NCI-H748 (cell line): Measurements from ENCODE around the gene GSPT1.
"Not testable (repeated sequence)": the region's sequence is repeated elsewhere in the genome, so short reads cannot be mapped to it uniquely, and the experiment has no call there.

Experiments
- DNase-seq: peaks from one replicate; lab custom pipeline; 2025; ENCODE audit not compliant: unreplicated experiment; lab: John Stamatoyannopoulos, UW

Gene GSPT1

DNA sequence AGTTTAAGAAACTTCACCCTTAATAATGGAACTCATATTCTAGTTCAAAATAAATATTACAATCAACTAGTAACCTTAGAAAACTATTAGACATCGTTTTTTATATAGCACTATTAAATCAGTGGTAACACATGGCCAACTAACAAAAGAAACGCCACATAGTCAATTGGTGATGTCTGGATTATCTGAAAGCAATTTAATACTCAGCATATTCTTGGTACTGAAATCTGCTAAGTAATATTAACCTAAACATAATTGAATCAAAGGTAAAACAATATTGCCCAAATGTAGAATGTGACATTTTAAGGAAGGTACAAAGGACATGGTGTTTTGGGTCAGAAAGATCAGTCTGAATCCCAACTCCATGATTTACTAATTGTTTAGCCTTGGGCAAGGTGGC lies 53.3 kb downstream of the GSPT1 start:
- no peak for DNase-seq

DNA sequence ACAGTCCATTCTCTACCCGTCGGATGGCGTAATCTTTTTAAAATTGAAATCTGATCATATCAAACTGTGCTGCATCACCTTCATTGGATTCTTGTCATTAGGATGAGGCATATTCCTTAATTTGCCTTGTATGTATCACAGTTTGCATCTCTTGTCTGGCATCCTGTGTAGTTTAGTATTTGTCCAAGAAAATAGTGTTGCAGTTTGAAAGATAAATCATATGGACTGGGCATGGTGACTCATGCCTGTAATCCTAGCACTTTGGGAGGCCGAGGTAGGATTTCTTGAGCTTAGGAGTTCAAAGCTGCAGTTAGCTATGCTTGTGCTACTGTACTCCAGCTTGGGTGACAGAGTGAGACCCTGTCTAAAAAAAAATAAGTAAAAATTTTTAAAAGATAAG lies 58.6 kb downstream of the GSPT1 start:
- no peak for DNase-seq

DNA sequence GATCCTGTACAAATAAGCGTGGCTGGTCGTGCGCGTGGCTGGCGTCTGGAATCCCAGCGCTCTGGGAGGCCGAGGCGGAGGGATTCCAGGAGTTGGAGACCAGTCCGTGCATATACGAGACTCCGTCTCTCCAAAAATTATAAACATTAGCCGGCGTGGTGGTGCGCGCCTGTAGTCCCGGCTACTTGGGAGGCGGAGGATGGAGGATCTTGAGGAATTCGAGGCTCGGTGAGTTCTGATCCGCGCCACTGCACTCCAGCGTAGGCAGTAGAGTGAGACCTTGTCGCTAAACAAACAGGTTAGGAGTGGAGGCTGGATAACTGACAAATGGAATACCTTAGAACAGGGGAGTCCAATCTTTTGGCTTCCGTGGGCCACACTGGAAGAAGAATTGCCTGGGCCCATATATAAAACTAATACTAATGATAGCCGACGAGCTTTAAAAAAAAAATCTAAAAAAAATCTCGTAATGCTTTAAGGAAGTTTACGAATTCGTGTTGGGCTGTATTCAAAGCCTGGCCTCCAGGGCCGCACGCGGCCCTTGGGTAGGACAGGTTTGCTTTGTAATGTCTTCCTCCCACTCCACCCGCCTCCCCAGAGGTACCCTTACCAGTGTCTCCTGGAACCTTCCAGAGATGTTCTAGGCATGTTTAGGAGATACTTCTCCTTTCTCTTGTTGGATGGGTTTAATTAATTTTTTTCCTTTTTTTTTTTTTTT lies 63.5 kb downstream of the GSPT1 start:
- no peak for DNase-seq

DNA sequence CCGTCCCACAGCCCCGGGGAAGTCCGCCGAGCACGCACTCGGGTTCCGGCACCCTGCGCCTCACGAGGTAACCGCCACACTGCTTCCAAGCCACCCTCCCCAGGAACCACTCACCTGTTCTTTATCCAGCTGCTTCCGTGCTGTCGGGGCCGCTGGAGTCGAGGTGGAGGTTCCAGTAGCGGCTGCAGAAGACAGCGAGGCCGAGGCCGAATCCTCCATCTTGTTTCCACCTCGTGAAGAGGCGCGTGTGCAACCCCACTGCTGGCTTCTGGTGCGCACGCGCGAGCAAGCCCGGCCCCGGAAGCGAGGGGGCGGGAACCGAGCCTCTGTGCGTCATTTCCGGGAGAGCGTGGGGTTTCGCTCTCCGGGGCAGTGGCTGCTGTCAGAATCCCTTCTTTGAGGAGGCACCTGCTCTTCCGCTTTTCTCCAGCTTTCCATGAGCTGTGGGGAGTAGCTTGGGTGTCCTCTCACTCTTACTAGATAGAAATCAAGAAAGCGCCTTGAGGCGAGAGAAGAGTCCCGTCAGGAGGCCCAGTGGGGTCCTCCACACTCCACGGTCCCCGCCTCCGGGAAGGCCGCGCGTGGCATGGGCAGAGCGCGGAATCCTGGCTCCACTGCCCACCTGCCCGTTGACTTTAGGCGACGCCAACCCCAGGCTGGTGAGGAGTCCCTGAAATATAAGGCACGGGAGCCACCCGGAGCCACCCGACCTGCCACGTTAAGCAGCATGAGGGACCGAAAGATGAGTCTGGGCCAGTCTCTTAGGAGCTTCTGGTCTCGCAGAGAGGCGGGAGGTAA lies 64.3 kb downstream of the GSPT1 start, which contains the start of gene RSL1D1:
Gene RSL1D1, minus strand, starts transcription at position 249 of the 798 bp plus-strand sequence. Its CDS starts 30 bp downstream, at position 219.
- peak; percentile 83 for DNase-seq

DNA sequence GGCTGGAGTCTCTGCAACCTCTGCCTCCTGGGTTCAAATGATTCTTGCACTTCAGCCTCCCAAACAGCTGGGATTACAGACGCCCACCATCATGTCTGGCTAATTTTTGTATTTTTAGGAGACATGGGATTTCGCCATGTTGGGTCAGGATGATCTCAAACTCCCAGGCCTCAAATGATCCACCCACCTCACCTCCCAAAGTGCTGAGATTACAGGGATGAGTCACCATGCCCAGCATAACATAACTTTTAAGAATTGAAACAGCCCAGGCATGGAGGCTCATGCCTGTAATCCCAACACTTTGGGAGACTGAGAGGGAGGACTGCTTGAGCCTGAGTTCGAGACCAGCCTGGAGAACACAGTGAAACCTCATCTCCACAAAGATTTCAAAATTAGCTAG lies 66.9 kb downstream of the GSPT1 start:
- DNase-seq = no peak

DNA sequence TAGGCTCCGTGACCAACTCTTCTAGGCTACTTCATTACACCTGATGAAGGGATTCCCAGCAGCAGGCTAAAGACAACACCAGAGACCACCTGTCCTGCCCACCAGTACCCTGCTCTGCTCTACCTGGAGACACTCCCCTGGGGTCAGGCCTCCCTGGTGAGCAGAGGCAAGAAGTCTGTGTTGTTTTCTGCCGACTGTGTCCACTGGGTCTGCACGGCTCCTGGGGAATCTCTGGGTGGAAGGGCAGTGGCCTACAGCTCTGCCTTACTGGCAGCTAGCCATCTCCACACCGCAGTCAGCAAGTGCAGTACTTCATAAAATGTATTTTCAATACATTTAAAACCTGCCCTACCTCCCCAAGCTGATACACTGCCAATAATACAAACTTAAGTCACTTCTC lies 71.3 kb downstream of the GSPT1 start:
- DNase-seq = no peak

DNA sequence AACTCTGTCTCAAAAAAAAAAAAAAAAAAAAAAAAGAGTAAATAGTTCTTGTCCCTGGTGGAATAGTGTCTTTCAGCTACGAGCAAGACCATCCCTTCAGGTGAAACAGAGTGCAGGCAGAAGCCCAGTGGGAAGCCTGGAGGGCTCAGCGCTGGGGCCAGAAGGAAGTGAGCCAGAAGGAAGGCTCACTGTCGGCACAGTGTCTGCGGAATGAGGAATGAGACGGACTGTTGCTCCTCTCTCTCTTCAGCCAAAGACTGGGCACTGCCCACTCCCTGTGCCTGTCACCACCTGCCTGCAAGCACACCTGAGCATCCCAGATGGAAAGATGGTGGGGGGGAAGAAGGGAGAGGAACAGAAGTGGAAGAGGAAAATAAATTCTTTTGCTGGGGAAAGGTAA lies 71.9 kb downstream of the GSPT1 start:
- no peak for DNase-seq

DNA sequence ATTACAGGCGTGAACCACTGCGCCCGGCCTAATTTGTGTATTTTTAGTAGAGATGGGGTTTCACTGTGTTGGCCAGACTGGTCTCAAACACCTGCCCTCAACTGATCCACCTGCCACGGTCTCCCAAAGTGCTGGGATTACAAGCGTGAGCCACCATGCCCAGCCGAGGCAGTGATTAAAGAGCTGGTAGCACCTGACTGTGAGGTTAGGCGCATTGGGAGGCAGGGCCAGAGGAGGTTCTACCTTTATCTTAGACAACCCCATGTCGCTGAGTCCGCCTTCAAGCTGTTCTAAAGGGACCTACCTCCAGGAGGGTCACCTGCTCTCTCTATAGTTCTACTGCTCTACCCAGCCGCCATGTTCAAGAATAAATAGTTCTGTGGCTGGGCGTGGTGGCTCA lies 72.5 kb downstream of the GSPT1 start:
- DNase-seq = no peak

DNA sequence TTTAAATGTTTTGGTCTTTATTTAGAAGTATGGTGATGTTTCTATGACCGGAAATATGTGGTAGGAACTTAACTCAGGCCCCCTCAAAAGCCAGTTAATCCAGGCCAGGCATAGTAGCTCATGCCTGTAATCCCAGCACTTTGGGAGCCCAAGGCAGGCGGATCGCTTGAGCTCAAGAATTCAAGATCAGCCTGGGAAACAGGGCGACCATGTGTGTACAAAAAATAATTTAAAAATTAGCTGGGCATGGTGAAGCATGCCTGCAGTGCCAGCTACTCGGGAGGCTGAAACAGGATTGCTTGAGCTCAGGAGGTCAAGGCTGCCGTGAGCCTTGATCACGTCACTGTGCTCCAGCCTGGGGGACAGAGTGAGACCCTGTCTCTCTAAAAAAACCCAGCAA lies 74.7 kb downstream of the GSPT1 start:
- no peak for DNase-seq

DNA sequence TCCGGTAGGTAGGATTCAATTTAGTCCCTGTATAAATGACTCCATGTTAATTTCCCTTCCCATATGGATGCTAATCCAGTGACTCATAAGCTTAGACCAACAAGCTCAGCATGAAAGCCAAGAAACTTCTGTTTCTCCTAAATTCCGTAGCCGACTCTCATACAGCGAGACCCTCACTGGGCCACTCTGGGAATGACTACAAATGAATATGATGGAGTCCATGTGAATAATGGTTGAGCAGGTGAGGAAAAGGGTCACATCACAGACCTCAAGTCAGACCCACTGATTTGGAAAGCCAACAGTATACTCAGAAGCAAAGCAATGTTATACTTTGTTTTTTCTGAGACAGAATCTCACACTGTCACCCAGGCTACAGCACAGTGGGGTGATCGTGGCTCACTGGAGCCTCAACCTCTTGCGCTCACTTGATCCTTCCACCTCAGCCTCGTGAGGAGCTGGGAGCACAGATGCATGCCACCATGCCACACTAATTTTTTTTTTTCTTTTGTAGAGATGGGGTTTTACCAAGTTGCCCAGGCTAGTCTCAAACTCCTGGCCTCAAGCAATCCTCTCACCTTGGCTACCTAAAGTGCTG lies 79.0 kb downstream of the GSPT1 start:
- DNase-seq = no peak

DNA sequence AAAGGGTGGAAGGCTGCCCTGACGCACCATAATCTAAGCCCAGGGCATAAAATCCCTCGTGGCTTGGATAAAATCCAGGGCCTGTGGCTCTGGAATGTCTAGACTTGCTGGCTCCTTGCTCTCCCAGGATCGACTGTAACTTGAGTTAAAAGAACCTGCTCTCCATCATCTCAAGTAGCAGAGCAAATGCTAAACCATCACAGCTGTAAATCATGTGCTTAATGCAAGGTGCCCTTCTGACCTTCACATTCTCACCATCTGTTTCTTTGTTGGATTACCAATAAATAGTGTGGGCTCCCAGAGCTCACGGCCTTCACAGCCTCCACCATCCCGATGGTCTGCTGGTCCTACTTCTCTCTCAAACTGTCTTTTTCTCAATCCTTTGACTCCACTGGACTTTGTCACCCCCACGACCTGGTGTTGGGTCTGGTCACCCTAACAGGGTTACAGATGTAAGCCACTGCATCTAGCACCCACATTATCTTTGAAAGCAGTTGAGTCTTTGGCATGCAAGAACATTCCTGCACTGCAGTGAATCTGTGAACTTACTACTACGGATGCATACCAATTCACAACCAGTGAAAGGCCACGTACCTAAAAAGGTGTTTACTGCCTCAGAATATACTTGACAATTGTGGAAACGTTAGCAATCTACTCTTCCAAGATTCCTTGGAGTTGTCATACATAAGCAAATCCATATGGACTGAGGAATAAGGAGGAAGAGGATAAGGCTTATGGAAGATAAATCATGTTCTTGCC lies 79.7 kb downstream of the GSPT1 start:
- DNase-seq = no peak

DNA sequence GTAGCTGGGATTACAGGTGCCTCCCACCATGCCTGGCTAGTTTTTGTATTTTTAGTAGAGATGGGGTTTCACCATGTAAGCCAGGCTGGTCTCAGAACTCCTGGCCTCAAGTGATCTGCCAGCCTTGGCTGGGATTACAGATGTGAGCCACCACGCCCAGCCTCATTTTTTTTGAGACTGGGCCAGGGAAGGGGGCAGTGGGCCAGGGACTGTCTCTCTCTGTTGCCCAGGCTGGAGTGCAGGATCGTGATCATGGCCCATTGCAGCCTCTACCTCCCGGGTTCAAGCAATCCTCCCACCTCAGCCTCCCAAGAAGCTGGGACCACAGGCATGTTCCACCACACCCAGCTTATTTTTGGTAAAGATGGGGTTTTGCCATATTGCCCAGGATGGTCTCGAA lies 80.4 kb downstream of the GSPT1 start:
- no peak for DNase-seq

DNA sequence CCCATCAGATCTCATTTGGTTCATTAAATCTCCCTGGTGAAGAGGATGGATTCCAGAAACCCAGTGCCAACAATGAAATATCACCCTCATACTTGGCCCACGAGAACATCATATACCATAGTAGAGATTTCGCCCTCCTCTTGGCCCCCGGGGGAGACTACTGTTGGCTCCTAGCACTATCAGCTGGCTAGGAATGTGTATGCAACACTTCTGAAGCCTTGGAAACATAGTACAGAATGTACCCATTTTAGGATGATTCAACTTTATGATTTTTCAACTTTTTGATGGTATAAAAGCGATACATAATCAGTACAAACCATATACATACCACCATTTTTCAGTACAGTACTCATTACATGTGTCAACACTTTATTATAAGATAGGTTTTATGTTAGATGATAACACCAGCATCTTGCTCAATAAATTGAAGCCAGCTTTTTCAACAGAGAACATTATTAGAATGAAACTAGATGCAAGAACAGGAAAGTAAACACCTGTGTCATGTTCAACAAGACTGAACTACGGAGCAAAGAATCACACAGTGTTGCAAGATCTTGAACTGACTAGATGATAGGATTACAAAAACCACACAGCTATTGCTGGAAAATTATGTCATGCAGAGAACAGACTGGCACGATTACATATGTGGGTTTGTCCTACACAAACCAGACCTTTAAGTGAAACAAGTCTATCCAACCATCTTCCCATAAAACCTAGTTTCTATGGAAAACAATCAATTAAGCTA lies 81.6 kb downstream of the GSPT1 start:
- no peak for DNase-seq

DNA sequence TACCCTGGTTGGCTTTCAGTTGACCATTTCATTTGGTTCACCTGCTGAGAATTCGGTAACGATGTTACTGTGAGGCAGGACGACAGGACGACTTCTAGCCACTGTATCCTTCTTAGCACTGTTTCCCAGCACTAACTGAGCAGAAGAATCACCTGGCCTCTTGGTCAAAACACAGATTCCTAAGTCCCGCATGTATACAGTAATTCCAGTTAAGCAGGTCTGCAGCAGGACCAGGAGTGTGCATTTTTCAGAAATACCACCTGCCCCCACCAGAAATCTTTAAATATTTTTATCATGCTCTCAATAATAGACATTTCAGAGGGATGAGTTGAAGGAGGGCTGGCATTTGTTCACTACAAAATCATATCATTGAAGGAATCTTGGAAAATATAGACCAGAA lies 87.1 kb downstream of the GSPT1 start:
- DNase-seq = no peak

DNA sequence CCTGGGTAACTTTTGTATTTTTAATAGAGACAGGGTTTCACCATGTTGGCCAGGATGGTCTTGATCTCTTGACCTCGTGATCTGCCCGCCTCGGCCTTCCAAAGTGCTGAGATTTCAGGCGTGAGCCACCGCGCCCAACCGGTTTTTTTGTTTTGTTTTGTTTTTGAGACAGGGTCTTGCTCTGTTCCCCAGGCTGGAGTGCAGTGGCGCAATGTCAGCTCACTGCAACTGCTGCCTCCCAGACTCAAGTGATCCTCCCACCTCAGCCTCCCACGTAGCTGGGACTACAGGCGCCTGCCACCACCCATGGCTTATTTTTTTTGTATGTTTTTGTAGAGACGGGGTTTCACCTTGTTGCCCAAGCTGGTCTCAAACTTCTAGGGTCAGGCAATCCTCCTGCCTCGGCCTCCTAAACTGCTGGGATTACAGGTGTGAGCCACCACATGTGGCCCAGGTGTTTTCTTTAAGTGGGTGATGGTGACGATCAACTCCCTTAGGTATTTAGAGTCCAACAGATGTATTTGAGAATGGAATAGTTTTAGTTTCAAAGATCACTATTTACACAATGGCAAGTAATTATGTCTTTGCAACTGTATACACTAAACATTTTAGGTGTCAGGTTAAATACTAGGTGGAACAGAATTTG lies 90.1 kb downstream of the GSPT1 start:
- DNase-seq = not testable (repeated sequence)

DNA sequence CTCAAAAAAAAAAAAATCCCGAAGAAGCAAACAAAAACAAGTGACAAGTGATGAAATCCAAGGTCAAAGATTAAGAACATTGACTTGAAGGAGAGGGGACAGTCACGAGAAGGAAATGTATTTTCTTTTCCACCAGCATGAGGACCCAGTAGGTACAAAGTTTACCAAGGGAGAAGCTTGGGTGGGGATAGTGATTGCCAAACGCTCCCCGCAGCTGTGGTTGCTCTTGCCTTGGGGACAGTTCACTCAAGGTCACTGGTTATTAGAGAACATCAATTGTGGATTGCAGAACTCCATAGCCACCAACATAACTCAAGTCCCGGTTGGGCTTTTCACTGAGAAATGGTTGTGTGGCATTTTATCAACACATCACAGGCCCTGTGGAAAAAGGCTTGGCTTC lies 91.4 kb downstream of the GSPT1 start:
- peak; percentile 9 for DNase-seq

DNA sequence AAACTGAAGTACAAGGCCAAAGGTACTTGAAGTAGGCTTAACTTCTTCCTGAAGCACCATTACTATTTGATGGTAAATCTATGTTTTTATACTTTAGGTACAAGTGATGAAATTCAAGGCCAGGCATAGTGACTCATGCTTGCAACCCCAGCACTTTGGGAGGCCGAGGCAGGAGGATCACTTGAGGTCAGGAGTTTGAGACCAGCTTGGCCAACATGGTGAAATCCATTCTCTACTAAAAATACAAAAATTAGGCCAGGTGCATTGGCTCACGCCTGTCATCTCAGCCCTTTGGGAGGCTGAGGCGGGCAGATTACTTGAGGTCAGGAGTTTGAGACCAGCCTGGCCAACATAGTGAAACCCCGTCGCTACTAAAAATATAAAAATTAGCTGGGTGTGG lies 92.1 kb downstream of the GSPT1 start:
- DNase-seq = not testable (repeated sequence)

DNA sequence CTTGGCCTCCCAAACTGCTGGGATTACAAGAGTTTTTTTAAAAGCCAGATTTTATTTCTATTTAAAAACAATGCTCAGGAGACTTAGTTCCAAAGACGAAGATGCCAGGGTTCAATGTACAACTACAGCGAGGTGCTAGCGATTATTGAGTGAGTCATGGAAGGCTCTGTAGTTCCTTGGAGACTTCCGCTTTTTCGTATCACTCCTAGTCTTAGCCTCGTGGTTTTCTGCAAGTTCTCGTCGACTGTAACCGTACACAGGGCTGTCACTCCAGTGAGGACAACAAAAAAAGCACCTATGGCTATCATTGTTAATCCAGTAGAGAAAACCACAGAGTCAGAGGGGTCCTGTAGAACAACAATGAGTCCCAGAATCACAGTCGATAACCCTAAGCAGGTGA lies 96.0 kb downstream of the GSPT1 start:
- no peak for DNase-seq

DNA sequence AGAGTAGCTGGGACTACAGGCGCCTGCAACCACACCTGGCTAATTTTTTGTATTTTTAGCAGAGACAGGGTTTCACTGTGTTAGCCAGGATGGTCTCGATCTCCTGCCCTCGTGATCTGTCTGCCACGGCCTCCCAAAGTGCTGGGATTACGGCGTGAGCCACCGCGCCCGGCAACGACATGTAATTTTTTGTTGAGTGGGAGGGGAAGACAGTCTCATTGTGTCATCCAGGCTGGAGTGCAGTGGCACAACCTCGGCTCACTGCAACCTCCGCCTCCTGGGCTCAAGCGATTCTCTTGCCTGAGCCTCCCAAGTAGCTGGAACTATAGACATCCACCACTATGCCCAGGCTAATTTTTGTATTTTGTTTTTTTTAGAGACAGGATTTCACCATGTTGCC lies 96.8 kb downstream of the GSPT1 start:
- DNase-seq = not testable (repeated sequence)
